PC-9 (cell line): ENCODE measurements around the gene EID1. TPM values are rescaled to one million over a fixed set of nuclear protein-coding genes. Genes with fewer than 3 reads are reported as not detected.
"Not testable (repeated sequence)": the region's sequence is repeated elsewhere in the genome, so short reads cannot be mapped to it uniquely, and the experiment has no call there.

ENCODE experiments used
- BruUV-seq: library from RNA; stranded (reverse); fragments of 400-500 nt; replicated peaks from 2 replicates; lab custom pipeline; 2021; lab: Mats Ljungman, UMichigan
- CTCF ChIA-PET: fragments of 300-600 bp; sonication (Branson Sonifier 250); formaldehyde crosslinking; loops from one replicate; lab custom pipeline; 2022; ENCODE audit warnings: antibody characterized with exemption; lab: Charles Lee
- POLR2A ChIA-PET: fragments of 300-600 bp; sonication (Branson Sonifier 250); formaldehyde crosslinking; loops from one replicate; lab custom pipeline; 2022; ENCODE audit warnings: antibody characterized with exemption; ENCODE audit not compliant: unreplicated experiment; lab: Charles Lee
- DNase-seq, 2 experiments: peaks; one replicate each; pipeline versions ENCODE4 v3.0.0 to v3.0.0-alpha.2; 2015 to 2022; ENCODE audit warnings: mixed read lengths in 1 of 2
- H2AFZ ChIP-seq: fragments of 200-600 bp; sonication (generic); 2 replicates; pipeline ENCODE4 v1.8.1; 2017; ENCODE audit warnings: antibody characterized with exemption
- H3F3A ChIP-seq: fragments of 200-600 bp; sonication (generic); 2 replicates; pipeline ENCODE4 v1.8.1; 2017; ENCODE audit warnings: antibody characterized with exemption, mild to moderate bottlenecking, low read depth; ENCODE audit not compliant: insufficient read depth
- H3K27ac ChIP-seq: fragments of 200-600 bp; sonication (generic); 2 replicates; pipeline ENCODE4 v1.6.1; 2016; ENCODE audit warnings: mixed run types
- H3K27me3 ChIP-seq: fragments of 200-600 bp; sonication (generic); 2 replicates; pipeline ENCODE4 v1.6.1; 2016; ENCODE audit warnings: low read depth, mixed run types; ENCODE audit not compliant: insufficient read depth
- H3K36me3 ChIP-seq: fragments of 200-600 bp; sonication (generic); 2 replicates; pipeline ENCODE4 v1.6.1; 2016; ENCODE audit warnings: low read depth, mixed run types
- H3K4me1 ChIP-seq: fragments of 200-600 bp; sonication (generic); replicated peaks from 2 replicates; pipeline ENCODE4 v1.6.1; 2016; ENCODE audit warnings: mixed run types; ENCODE audit not compliant: insufficient read depth
- H3K4me2 ChIP-seq: fragments of 200-600 bp; sonication (generic); 2 replicates; pipeline ENCODE4 v1.6.1; 2017; ENCODE audit warnings: mixed run types
- H3K4me3 ChIP-seq: fragments of 200-600 bp; sonication (generic); 2 replicates; pipeline ENCODE4 v1.6.1; 2016; ENCODE audit warnings: mixed run types
- H3K79me2 ChIP-seq: fragments of 200-600 bp; sonication (generic); 2 replicates; pipeline ENCODE4 v1.6.1; 2017; ENCODE audit warnings: low read depth, mixed run types
- H3K9me2 ChIP-seq: fragments of 200-600 bp; sonication (generic); 2 replicates; pipeline ENCODE4 v1.8.1; 2017; ENCODE audit warnings: mild to moderate bottlenecking; ENCODE audit not compliant: insufficient read depth
- H3K9me3 ChIP-seq: fragments of 200-600 bp; sonication (generic); 2 replicates; pipeline ENCODE4 v1.8.1; 2016; ENCODE audit warnings: low read depth; ENCODE audit not compliant: insufficient read depth
- H4K20me1 ChIP-seq: fragments of 200-600 bp; sonication (generic); 2 replicates; pipeline ENCODE4 v1.8.1; 2017; ENCODE audit not compliant: insufficient read depth
- CTCF ChIP-seq: fragments of 200-600 bp; sonication (generic); conservative IDR thresholded peaks from 2 replicates; pipeline ENCODE4 v1.6.1; 2017; ENCODE audit warnings: mixed run types, antibody characterized with exemption, mild to moderate bottlenecking, moderate library complexity
- EZH2 ChIP-seq: fragments of 200-600 bp; sonication (generic); IDR thresholded peaks from 2 replicates; pipeline ENCODE4 v1.8.0; 2017; ENCODE audit warnings: antibody characterized with exemption, low read depth
- intact Hi-C: fragments of 100-400 bp; cut with micrococcal nuclease; formaldehyde crosslinking; loops from one replicate; pipeline ENCODE4 v1.10.0; 2022; ENCODE audit not compliant: unreplicated experiment
- total RNA-seq: library from RNA; stranded (reverse); gene quantifications from 2 replicates; pipeline ENCODE4 v1.2.3, GENCODE V29; 2021

Gene EID1
- total RNA-seq, 1 experiment from 2014 or later = 73.9 TPM

- Histone ChIP-seq H3K27me3 (no peaks in the 10 kb centered on the region), H3K27ac (no peak overlapping the region), H3F3A (no peaks in the 10 kb centered on the region), H4K20me1 (no peaks in the 10 kb centered on the region), H3K79me2 (no peaks in the 10 kb centered on the region), H3K36me3 (no peaks in the 10 kb centered on the region), H3K9me2 (no peaks in the 10 kb centered on the region), H3K4me1 (0 out of 2 replicates have a peak, but pooled peaks cover 4% of the 10 kb centered on the region), H3K9me3 (no peaks in the 10 kb centered on the region), H2AFZ (no peak overlapping the region), H3K4me3 (no peak overlapping the region), H3K4me2 (no peak overlapping the region)
- intact Hi-C loops = no loop called here
- ChIA-PET POLR2A (no interaction called here), CTCF (no interaction called here)
- no TSS peak for BruUV-seq
- DNase-seq = no peak
- TF ChIP-seq EZH2 (no peak), CTCF (no peak)
These were observed 26.0 kb upstream of the EID1 start for GRCh38 chr15:48851956-48852355.

GRCh38 chr15:48854434-48854833, 23.5 kb upstream of the EID1 start:
- H3F3A ChIP-seq, DNase-seq, H3K4me2 ChIP-seq, H4K20me1 ChIP-seq, H3K4me3 ChIP-seq, H3K79me2 ChIP-seq, H3K27me3 ChIP-seq, BruUV-seq, H3K9me2 ChIP-seq, H2AFZ ChIP-seq, POLR2A ChIA-PET, H3K36me3 ChIP-seq, H3K27ac ChIP-seq, H3K9me3 ChIP-seq: not testable (repeated sequence)
- intact Hi-C loops = loop anchor here (2.0 kb wide), 1 partner anchor 496 kb away; no protein-coding TSS in a partner anchor
- CTCF ChIA-PET = interaction anchor here (0.6 kb wide), 1 partner anchor 316 kb away, joined by 3 read pairs; no protein-coding TSS in a partner anchor
- peaks cover 11% of the 10 kb centered on the region; the same call in 1 of the 2 replicates for H3K4me1 ChIP-seq

GRCh38 chr15:48855501-48856440, 22.2 kb upstream of the EID1 start:
- intact Hi-C loops = loop anchor here (2.0 kb wide), 1 partner anchor 497 kb away; no protein-coding TSS in a partner anchor
- H3K36me3 ChIP-seq = no peaks in the 10 kb centered on the region
- H3K4me2 ChIP-seq = 0 out of 2 replicates have a peak overlapping the region, but pooled peaks have one; percentile 11
- no TSS peak for BruUV-seq
- no peak overlapping the region for H3K27ac ChIP-seq
- H2AFZ ChIP-seq = no peak overlapping the region
- H3K9me3 ChIP-seq = no peaks in the 10 kb centered on the region
- H4K20me1 ChIP-seq = no peaks in the 10 kb centered on the region
- H3K9me2 ChIP-seq = no peaks in the 10 kb centered on the region
- no peak overlapping the region for H3K4me3 ChIP-seq
- TF ChIP-seq CTCF (peak; percentile 37; the same call in 1 of the 2 replicates), EZH2 (no peak)
- H3K4me1 ChIP-seq = peaks cover 11% of the 10 kb centered on the region; the same call in 1 of the 2 replicates
- POLR2A ChIA-PET = interaction anchor here (0.7 kb wide), 1 partner anchor 218 kb away, joined by 5 read pairs; no protein-coding TSS in a partner anchor
- CTCF ChIA-PET = interaction anchor here (0.5 to 0.7 kb wide), 3 partner anchors 60 to 1895 kb away, joined by 3 to 16 read pairs (median 3); no protein-coding TSS in a partner anchor
- no peaks in the 10 kb centered on the region for H3F3A ChIP-seq
- no peaks in the 10 kb centered on the region for H3K79me2 ChIP-seq
- peak in 1 of 2 experiments; percentile 10 for DNase-seq
- no peaks in the 10 kb centered on the region for H3K27me3 ChIP-seq
